ENCODE data around the gene CCNF.
"Not testable (repeated sequence)": the region's sequence is repeated elsewhere in the genome, so short reads cannot be mapped to it uniquely, and the experiment has no call there.

The CCNF gene

DNA sequence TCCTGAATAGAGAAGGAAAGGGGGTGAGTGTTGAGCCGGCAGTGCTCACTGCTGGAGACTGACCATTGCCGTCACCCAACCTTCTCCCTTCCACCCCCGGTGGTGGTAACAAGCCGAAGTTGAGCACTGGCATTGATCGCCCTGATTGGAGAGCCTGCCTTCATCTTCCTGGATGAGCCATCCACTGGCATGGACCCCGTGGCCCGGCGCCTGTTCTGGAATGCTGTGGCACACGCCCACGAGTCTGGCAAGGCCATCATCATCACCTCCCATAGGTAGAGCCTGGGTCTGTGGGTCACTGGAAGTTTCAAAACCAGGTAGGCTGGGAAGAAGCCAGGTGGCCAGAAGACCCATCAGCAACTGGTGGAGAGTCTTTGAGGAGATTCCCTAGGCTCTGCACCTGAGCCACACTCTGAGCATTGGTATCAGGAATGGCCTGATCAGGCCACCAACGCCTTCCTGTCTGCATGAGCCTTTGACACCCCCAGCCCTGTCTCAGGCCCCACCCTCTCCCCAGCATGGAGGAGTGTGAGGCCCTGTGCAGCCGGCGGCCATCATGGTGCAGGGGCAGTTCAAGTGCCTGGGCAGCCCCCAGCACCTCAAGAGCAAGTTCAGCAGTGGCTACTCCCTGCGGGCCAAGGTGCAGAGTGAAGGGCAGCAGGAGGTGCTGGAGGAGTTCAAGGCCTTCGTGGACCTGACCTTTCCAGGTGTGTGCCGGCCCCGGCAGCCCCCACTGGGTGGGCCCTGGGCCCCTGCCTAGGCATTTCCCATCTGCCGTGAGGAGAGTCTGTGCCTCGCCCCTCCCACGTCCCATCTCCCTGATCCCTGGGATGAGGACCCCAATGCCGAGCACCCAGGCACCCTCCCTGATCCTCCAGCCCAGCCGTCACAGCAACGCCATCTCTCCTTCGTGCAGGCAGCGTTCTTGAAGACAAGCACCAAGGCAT lies 4.9 kb upstream of the CCNF start:
- DNase-seq (ENCODE audit: low spot score in 2 of 2) (no peak), ATAC-seq (no peak)
- Mint-ChIP-seq H3K27ac (no peak overlapping the region), H3K4me3 (no peak overlapping the region), H3K9me3 (no peaks in the 10 kb centered on the region), H3K36me3 (no peaks in the 10 kb centered on the region), H3K4me1 (peaks cover 17% of the 10 kb centered on the region)

DNA sequence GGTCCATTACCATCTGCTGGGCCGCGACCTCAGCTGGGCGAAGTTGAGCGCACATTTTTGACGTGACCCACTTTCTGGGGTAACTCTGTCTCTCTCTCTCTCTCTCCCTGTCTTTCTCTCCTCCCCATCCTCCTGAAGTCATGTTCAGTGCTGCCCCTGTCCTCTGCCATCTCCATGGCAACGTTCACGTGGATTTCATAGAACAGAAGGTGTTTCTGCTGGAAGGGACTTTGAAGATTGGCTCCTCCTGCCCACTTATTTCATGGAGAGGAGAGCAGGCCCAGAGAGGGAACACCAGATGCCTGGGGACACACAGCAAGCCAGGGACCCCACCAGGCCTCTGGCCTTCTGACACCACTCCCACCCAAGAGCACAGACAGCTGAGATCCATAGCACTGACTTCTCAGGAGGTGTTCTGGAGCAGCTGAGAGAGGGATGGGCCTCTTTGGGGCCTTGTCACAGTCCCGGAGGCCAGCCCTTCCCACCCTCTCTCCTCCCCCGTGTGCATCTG lies 4.2 kb upstream of the CCNF start:
- no peak overlapping the region for H3K27ac Mint-ChIP-seq
- peaks cover 4% of the 10 kb centered on the region for H3K36me3 Mint-ChIP-seq
- DNase-seq (ENCODE audit: low spot score in 2 of 2) = no peak
- ATAC-seq = no peak
- H3K4me3 Mint-ChIP-seq = no peak overlapping the region
- H3K4me1 Mint-ChIP-seq = peaks cover 21% of the 10 kb centered on the region
- H3K9me3 Mint-ChIP-seq = no peaks in the 10 kb centered on the region

DNA sequence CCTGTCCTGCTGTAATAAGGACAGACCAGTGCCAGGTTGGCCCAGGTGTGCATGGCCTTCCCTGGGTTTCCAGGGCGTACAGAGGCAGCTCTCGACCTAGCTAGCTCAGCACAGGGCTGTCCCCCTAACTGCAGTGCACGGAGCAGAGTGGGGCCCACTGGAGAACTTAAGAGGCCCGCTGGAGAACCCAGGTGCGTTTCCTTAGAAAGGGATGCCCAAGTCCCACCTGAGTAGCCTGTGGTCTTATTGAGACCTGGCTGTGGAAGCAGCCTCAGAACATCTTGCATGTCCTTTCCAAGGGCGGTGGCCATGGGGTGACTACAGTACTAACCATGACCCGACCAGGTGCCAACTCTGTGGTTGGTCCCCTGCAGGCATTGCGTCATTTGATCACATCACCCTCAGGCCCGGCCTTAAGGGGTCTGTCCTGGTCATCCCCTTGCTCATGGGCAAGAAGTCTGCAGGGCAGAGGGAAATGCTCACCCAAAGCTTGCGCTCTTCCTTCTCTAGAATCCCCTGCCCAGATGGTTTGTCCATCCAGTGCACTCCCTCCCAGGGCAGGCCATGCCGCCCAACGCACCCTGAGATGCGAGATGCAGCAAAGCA lies 3.3 kb upstream of the CCNF start:
- Mint-ChIP-seq H3K36me3 (peaks cover 12% of the 10 kb centered on the region), H3K27ac (no peak overlapping the region), H3K4me1 (peaks cover 28% of the 10 kb centered on the region), H3K4me3 (no peak overlapping the region), H3K9me3 (no peaks in the 10 kb centered on the region)
- DNase-seq (ENCODE audit: low spot score in 2 of 2) (no peak), ATAC-seq (no peak)

GRCh38 chr16:2426941-2427361 lies 2.3 kb upstream of the CCNF start:
- no peak overlapping the region for H3K27ac Mint-ChIP-seq
- peaks cover 28% of the 10 kb centered on the region for H3K4me1 Mint-ChIP-seq
- ATAC-seq (no peak), DNase-seq (ENCODE audit: low spot score in 2 of 2) (no peak)
- H3K4me3 Mint-ChIP-seq = no peak overlapping the region
- no peaks in the 10 kb centered on the region for H3K9me3 Mint-ChIP-seq
- H3K36me3 Mint-ChIP-seq = peaks cover 23% of the 10 kb centered on the region

DNA sequence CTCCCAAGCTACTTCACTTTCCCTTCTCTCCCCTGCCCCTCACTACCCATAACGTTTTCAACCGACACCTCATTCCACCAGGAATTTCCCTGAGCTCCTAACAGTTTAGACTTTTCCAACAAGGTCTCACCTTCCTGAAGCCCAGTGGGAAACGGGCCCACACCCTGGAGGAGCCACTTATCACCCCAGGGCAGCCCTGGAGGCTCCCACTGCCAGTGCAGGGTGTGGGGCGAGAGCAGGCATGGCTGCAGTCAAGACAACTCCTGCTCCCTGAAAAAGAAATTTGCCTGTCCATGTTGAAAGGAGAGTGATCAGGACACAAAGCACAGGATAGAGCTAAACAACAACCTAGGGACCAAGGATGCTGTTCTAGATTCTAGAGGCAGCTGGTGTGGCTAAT lies 1.7 kb upstream of the CCNF start:
- peak overlapping the region; percentile 83 for H3K4me3 Mint-ChIP-seq
- ATAC-seq = no peak
- peaks cover 28% of the 10 kb centered on the region for H3K36me3 Mint-ChIP-seq
- H3K4me1 Mint-ChIP-seq = peaks cover 28% of the 10 kb centered on the region
- no peak overlapping the region for H3K27ac Mint-ChIP-seq
- no peak for DNase-seq (ENCODE audit: low spot score in 2 of 2)
- H3K9me3 Mint-ChIP-seq = no peaks in the 10 kb centered on the region

DNA sequence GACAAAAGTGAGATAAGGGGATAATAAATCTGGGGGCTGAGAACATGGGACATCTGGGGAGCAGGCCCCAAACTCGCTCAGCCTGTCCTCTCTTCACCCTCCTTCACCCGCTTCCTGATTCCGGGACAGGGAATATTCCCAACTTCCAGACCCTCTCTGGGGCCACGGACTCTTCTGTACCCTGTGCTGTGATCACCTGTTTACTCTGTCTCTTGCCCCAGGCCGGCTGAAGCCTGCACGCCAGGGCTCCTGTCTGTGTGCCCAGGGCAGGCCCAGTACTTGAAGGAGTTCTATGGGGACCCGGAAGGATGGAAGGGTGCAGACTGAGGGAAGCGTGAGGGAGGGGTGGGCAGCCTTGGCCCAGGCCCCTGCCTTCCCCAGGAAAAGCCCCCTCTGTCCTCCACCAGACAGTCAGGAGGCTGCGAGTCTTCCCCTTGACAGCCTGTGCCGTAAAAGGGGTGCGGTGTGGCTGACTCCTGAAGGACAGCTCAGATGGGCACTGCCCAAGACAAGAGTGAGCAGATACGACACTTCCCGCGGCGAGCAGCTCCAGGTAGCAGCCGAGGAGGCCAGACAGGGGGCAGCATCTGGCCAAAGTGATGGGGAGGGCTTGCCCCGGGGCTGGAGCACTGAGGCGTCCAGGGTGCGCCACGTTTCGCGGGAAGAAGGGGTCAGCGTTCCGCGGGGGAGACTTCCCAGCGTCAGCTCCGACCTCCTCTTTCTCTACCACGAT lies 1.0 kb upstream of the CCNF start:
- DNase-seq (ENCODE audit: low spot score in 2 of 2) = peak in 1 of 2 donors; percentile 26

GRCh38 chr16:2428784-2429033 lies 538 bp upstream of the CCNF start:
- ATAC-seq = peak; percentile 60
- H3K4me1 Mint-ChIP-seq = peaks cover 28% of the 10 kb centered on the region
- peak overlapping the region; percentile 92 for H3K27ac Mint-ChIP-seq
- peaks cover 40% of the 10 kb centered on the region for H3K36me3 Mint-ChIP-seq
- H3K4me3 Mint-ChIP-seq = peak overlapping the region; percentile 83
- DNase-seq (ENCODE audit: low spot score in 2 of 2) = no peak
- no peaks in the 10 kb centered on the region for H3K9me3 Mint-ChIP-seq

More for the DNA sequence above, 1.0 kb upstream of the CCNF start:
- ATAC-seq = no peak
- Mint-ChIP-seq H3K36me3 (peaks cover 35% of the 10 kb centered on the region), H3K4me1 (peaks cover 28% of the 10 kb centered on the region), H3K27ac (peak overlapping the region; percentile 92), H3K4me3 (peak overlapping the region; percentile 83), H3K9me3 (no peaks in the 10 kb centered on the region)

GRCh38 chr16:2429771-2430663 lies 770 bp downstream of the CCNF start:
- peak overlapping the region; percentile 83 for H3K4me3 Mint-ChIP-seq
- ATAC-seq (peak; percentile 1), DNase-seq (ENCODE audit: low spot score in 2 of 2) (no peak)
- peaks cover 28% of the 10 kb centered on the region for H3K4me1 Mint-ChIP-seq
- no peaks in the 10 kb centered on the region for H3K9me3 Mint-ChIP-seq
- H3K27ac Mint-ChIP-seq = no peak overlapping the region
- H3K36me3 Mint-ChIP-seq = peaks cover 53% of the 10 kb centered on the region

DNA sequence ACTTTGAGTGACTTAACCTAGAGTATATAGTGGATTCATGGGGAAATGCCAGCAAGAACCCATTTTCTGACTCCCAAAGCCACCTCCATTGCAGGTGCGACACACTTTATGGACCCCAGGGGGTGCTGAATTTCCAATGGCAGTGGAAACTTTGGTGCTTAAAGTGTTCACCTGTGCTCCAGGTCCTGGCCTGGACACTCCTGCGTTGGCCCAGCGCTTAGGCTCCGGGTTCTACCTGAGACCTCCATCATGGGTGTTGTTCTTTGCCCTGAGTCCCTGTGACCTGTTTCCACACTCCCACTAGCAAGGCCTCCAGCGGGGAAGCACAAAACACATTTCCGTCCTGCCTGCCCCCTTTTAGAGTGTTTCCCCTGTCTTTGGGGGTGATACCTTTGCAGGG lies 3.0 kb downstream of the CCNF start:
- Mint-ChIP-seq H3K36me3 (peaks cover 74% of the 10 kb centered on the region), H3K27ac (no peak overlapping the region), H3K4me3 (no peak overlapping the region), H3K9me3 (no peaks in the 10 kb centered on the region), H3K4me1 (peaks cover 25% of the 10 kb centered on the region)
- DNase-seq (ENCODE audit: low spot score in 2 of 2) = no peak
- no peak for ATAC-seq

- DNase-seq (ENCODE audit: low spot score in 2 of 2) (no peak), ATAC-seq (no peak)
- H3K4me1 Mint-ChIP-seq = peaks cover 19% of the 10 kb centered on the region
- H3K36me3 Mint-ChIP-seq = peaks cover 80% of the 10 kb centered on the region
- no peak overlapping the region for H3K27ac Mint-ChIP-seq
- H3K9me3 Mint-ChIP-seq = no peaks in the 10 kb centered on the region
- no peak overlapping the region for H3K4me3 Mint-ChIP-seq
These were observed 3.7 kb downstream of the CCNF start for GRCh38 chr16:2432801-2433505.

DNA sequence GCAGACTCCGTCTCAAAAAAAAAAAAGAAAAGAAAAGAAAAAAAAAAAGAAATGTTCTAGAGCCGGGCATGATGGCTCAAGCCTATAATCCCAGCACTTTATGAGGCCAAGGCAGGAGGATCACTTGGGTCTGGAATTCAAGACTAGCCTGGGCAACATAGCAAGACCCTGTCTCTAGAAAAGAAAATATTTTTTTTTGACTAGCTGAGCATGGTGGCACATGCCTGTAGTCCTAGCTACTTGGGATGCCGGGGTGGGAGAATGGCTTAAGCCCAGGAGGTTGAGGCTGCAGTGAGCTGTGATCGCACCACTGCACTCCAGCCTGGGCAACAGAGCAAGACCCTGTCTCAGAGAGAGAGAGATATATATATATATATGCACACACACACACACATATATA lies 6.0 kb downstream of the CCNF start:
- not testable (repeated sequence) for H3K4me3 Mint-ChIP-seq; H3K27ac Mint-ChIP-seq; DNase-seq (ENCODE audit: low spot score in 2 of 2); ATAC-seq; H3K9me3 Mint-ChIP-seq
- Mint-ChIP-seq H3K4me1 (peaks cover 15% of the 10 kb centered on the region), H3K36me3 (peaks cover 96% of the 10 kb centered on the region)

DNA sequence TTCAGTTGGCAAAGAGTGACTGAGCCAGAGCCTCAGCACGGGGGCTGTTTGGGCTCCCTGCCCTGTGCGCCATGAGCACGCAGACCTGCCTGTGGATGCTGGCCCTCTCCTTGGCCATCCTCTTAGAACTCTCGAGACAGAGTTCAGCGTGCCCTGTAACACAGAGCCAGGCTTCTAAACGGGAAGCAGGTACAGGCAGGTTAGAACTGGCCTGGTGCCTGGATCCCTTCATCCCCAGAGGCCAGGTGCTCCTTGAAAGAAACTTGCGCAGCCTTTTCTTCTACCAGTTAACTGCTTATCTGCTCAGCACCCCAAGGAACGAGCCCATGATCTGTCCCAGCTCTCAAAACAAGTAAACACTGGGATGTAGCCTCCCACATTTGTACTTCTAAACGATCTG lies 6.9 kb downstream of the CCNF start:
- DNase-seq (ENCODE audit: low spot score in 2 of 2) (no peak), ATAC-seq (no peak)
- peaks cover 96% of the 10 kb centered on the region for H3K36me3 Mint-ChIP-seq
- peaks cover 9% of the 10 kb centered on the region for H3K4me1 Mint-ChIP-seq
- no peaks in the 10 kb centered on the region for H3K9me3 Mint-ChIP-seq
- no peak overlapping the region for H3K4me3 Mint-ChIP-seq
- no peak overlapping the region for H3K27ac Mint-ChIP-seq

GRCh38 chr16:2437032-2437790 lies 8.0 kb downstream of the CCNF start:
- Mint-ChIP-seq H3K27ac (no peak overlapping the region), H3K9me3 (no peaks in the 10 kb centered on the region), H3K4me3 (no peak overlapping the region)

DNA sequence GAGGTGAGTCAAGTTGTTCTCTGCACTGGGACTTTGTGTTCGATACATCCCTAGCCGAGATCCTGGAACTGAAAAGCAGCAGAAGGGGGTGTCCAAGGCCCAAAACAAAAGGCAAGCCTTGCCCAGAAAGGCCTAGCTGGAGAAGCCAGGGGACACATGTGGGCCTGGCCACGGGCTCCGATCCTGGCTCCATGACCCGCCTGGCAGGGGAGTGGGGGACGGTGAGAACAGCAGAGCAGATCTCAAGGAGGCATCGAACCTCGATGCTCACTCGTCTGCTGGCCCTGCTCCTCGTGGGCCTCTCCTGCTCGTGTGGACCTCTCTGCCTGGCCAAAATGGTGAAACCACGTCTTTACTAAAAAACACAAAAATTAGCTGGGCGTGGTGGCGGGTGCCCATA lies 8.9 kb downstream of the CCNF start:
- Mint-ChIP-seq H3K27ac (no peak overlapping the region), H3K4me1 (peaks cover 9% of the 10 kb centered on the region), H3K9me3 (no peaks in the 10 kb centered on the region), H3K36me3 (peaks cover 81% of the 10 kb centered on the region), H3K4me3 (no peak overlapping the region)
- DNase-seq (ENCODE audit: low spot score in 2 of 2) (no peak), ATAC-seq (no peak)

More at GRCh38 chr16:2437032-2437790, 8.0 kb downstream of the CCNF start:
- no peak for ATAC-seq
- peaks cover 9% of the 10 kb centered on the region for H3K4me1 Mint-ChIP-seq
- peaks cover 88% of the 10 kb centered on the region for H3K36me3 Mint-ChIP-seq
- DNase-seq (ENCODE audit: low spot score in 2 of 2) = no peak
